ENCODE results near the gene KCTD15.

- TF ChIP-seq CTCF (conservative IDR thresholded peaks at IDR 0.05) (no peak), EZH2 (IDR thresholded peaks at IDR 0.05; ENCODE audit: low read depth) (no peak)
These were observed 45.9 kb upstream of the KCTD15 start for GRCh38 chr19:33750587-33751435.
